H9 (cell line): ENCODE results near the gene HSPA2. TPM values are rescaled to one million over a fixed set of nuclear protein-coding genes. Genes with fewer than 3 reads are reported as not detected.

ENCODE experiments used
- DNase-seq: peaks from one replicate; pipeline ENCODE4 v3.0.0-alpha.2; 2017
- H2AFZ ChIP-seq: one replicate; pipeline ENCODE4 v1.6.1; 2013; ENCODE audit warnings: mild to moderate bottlenecking, low read length, control low read depth, moderate library complexity
- H2AK5ac ChIP-seq: 2 replicates; pipeline ENCODE4 v1.6.1; 2013; ENCODE audit warnings: low read length, control low read depth, mixed read lengths; ENCODE audit not compliant: insufficient read length
- H2BK120ac ChIP-seq: one replicate; pipeline ENCODE4 v1.6.1; 2013; ENCODE audit warnings: low read depth, mild to moderate bottlenecking, low read length, control low read depth, inconsistent platforms; ENCODE audit not compliant: poor library complexity, severe bottlenecking
- H2BK12ac ChIP-seq: 2 replicates; pipeline ENCODE4 v1.6.1; 2013; ENCODE audit warnings: low read length, control low read depth, mixed read lengths, low read depth; ENCODE audit not compliant: insufficient read length
- H2BK15ac ChIP-seq: 2 replicates; pipeline ENCODE4 v1.6.1; 2013; ENCODE audit warnings: low read depth, low read length, control low read depth
- H2BK20ac ChIP-seq: one replicate; pipeline ENCODE4 v1.6.1; 2013; ENCODE audit warnings: low read depth, mild to moderate bottlenecking, low read length, control low read depth, inconsistent platforms; ENCODE audit not compliant: poor library complexity, severe bottlenecking
- H2BK5ac ChIP-seq: 2 replicates; pipeline ENCODE4 v1.6.1; 2013; ENCODE audit warnings: low read length, control low read depth, mixed read lengths; ENCODE audit not compliant: insufficient read length
- H3K14ac ChIP-seq: 2 replicates; pipeline ENCODE4 v1.6.1; 2013; ENCODE audit warnings: low read length, control low read depth; ENCODE audit not compliant: insufficient read depth
- H3K18ac ChIP-seq: 2 replicates; pipeline ENCODE4 v1.6.1; 2013; ENCODE audit warnings: low read depth, mild to moderate bottlenecking, mixed read lengths, low read length, control low read depth; ENCODE audit not compliant: insufficient read length
- H3K23ac ChIP-seq: 2 replicates; pipeline ENCODE4 v1.6.1; 2013; ENCODE audit warnings: low read length, control low read depth, mixed read lengths, low read depth; ENCODE audit not compliant: insufficient read length
- H3K23me2 ChIP-seq: 2 replicates; pipeline ENCODE4 v1.6.1; 2013; ENCODE audit warnings: low read depth, mild to moderate bottlenecking, mixed read lengths, low read length, control low read depth; ENCODE audit not compliant: insufficient read length, poor library complexity, severe bottlenecking
- H3K27ac ChIP-seq: 2 replicates; pipeline ENCODE4 v1.5.1; 2013; ENCODE audit warnings: low read length, control low read depth, mixed read lengths, low read depth; ENCODE audit not compliant: insufficient read length
- H3K27me3 ChIP-seq: 2 replicates; pipeline ENCODE4 v1.6.1; 2013; ENCODE audit warnings: low read length, control low read depth, inconsistent platforms; ENCODE audit not compliant: insufficient read depth
- H3K4ac ChIP-seq: 2 replicates; pipeline ENCODE4 v1.6.1; 2013; ENCODE audit warnings: low read depth, mild to moderate bottlenecking, control low read depth, inconsistent platforms, low read length, moderate library complexity
- H3K4me1 ChIP-seq: 2 replicates; pipeline ENCODE4 v1.6.1; 2013; ENCODE audit warnings: low read length, control low read depth, inconsistent platforms; ENCODE audit not compliant: insufficient read depth
- H3K4me2 ChIP-seq: 2 replicates; pipeline ENCODE4 v1.6.1; 2013; ENCODE audit warnings: low read length, control low read depth, mixed read lengths; ENCODE audit not compliant: insufficient read length, insufficient read depth
- H3K56ac ChIP-seq: 2 replicates; pipeline ENCODE4 v1.6.1; 2013; ENCODE audit warnings: low read depth, mild to moderate bottlenecking, mixed read lengths, low read length, control low read depth; ENCODE audit not compliant: insufficient read length
- H3K79me1 ChIP-seq: 2 replicates; pipeline ENCODE4 v1.6.1; 2013; ENCODE audit warnings: low read depth, mild to moderate bottlenecking, moderate library complexity, low read length, control low read depth, inconsistent platforms; ENCODE audit not compliant: insufficient read depth, poor library complexity, severe bottlenecking
- H3K79me2 ChIP-seq: 2 replicates; pipeline ENCODE4 v1.6.1; 2013; ENCODE audit warnings: low read length, control low read depth, inconsistent platforms; ENCODE audit not compliant: insufficient read depth
- H3K9ac ChIP-seq: 2 replicates; pipeline ENCODE4 v1.6.1; 2013; ENCODE audit warnings: low read length, control low read depth, mixed read lengths; ENCODE audit not compliant: insufficient read length; ENCODE audit errors: extremely low read depth
- H3K9me3 ChIP-seq: one replicate; pipeline ENCODE4 v1.6.1; 2013; ENCODE audit warnings: low read depth, low read length, inconsistent platforms; ENCODE audit not compliant: control insufficient read depth
- H3T11ph ChIP-seq: one replicate; pipeline ENCODE4 v1.6.1; 2013; ENCODE audit warnings: mild to moderate bottlenecking, low read length, control low read depth, inconsistent platforms
- H4K20me1 ChIP-seq: one replicate; pipeline ENCODE4 v1.6.1; 2013; ENCODE audit not compliant: control insufficient read depth, insufficient read length, insufficient read depth
- H4K5ac ChIP-seq: 2 replicates; pipeline ENCODE4 v1.6.1; 2013; ENCODE audit warnings: low read depth, mild to moderate bottlenecking, mixed read lengths, low read length, control low read depth; ENCODE audit not compliant: insufficient read length
- H4K8ac ChIP-seq: replicated peaks from 2 replicates; pipeline ENCODE4 v1.6.1; 2013; ENCODE audit warnings: low read length, control low read depth, mixed read lengths, low read depth; ENCODE audit not compliant: insufficient read length
- H4K91ac ChIP-seq: 2 replicates; pipeline ENCODE4 v1.6.1; 2013; ENCODE audit warnings: low read depth, mild to moderate bottlenecking, moderate library complexity, mixed read lengths, low read length, control low read depth; ENCODE audit not compliant: insufficient read length
- H3K27ac Mint-ChIP-seq, 3 experiments: 2 replicates in 2 of 3; 3 replicates in 1 of 3; pipeline ENCODE4 v1.8.0; 2020 to 2021; ENCODE audit warnings: mixed read lengths in 3 of 3, mild to moderate bottlenecking in 1 of 3, moderate library complexity in 1 of 3
- H3K27me3 Mint-ChIP-seq: 2 replicates; pipeline ENCODE4 v1.8.0; 2021; ENCODE audit warnings: low read depth, mild to moderate bottlenecking, moderate library complexity, mixed read lengths
- H3K36me3 Mint-ChIP-seq, 3 experiments: 2 replicates in 2 of 3; 3 replicates in 1 of 3; pipeline ENCODE4 v1.8.0; 2020 to 2021; ENCODE audit warnings: low read depth in 3 of 3, mixed read lengths in 3 of 3; ENCODE audit not compliant: insufficient read depth in 1 of 3
- H3K4me1 Mint-ChIP-seq, 2 experiments: 2 replicates each; pipeline ENCODE4 v1.8.0; 2020; ENCODE audit warnings: mixed read lengths in 2 of 2
- H3K4me3 Mint-ChIP-seq, 2 experiments: 2 replicates in 1 of 2; 3 replicates in 1 of 2; pipeline ENCODE4 v1.8.0; 2020 to 2021; ENCODE audit warnings: mild to moderate bottlenecking in 2 of 2, mixed read lengths in 2 of 2, moderate library complexity in 1 of 2
- H3K9me3 Mint-ChIP-seq, 2 experiments: 2 replicates in 1 of 2; 3 replicates in 1 of 2; pipeline ENCODE4 v1.8.0; 2020; ENCODE audit warnings: mild to moderate bottlenecking in 2 of 2, mixed read lengths in 2 of 2, moderate library complexity in 1 of 2
- WGBS: extraction: QIAGEN DNeasy Blood & Tissue Kit; methylation state at CpG from one replicate; pipeline ENCODE4 v1.1.7; 2013; ENCODE audit warnings: missing lambda C conversion rate, low lambda C conversion rate, mixed read lengths; ENCODE audit not compliant: insufficient read length; ENCODE audit errors: extremely low coverage; 5-methylcytosine and 5-hydroxymethylcytosine counted together
- total RNA-seq: library from RNA; stranded (reverse); gene quantifications from 2 replicates; pipeline ENCODE4 v1.2.1, GENCODE V29; 2021
- TF ChIP-seq, protein P1 (sequence below): fragments of 200-600 bp; sonication (generic); conservative IDR thresholded peaks from 3 replicates; pipeline ENCODE4 v1.8.0; 2021; ENCODE audit warnings: antibody characterized with exemption, mild to moderate bottlenecking

Gene HSPA2
- total RNA-seq, 1 experiment from 2014 or later = 25.8 TPM

DNA sequence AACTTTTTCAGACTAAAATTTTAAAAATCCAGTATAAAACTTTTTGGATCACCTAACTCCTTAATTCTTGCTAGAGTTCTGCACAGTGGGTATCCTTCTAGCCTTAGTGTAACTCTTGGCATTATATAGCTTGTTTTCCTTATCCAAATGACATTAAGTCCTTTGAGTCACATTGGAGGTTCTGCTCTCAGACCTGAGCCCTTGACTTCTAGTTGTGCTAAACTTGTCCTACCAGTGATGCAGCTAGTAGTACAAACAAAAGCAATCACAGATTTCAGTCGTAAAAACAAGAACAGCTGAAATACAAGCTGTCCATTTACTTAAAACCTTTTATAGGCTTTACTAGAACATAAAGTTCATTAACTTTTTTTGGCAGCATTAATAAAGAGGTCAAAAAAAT, 25.5 kb upstream of the HSPA2 start:
- Histone ChIP-seq H4K5ac (no peak overlapping the region), H2AK5ac (no peak overlapping the region), H2BK20ac (no peak overlapping the region), H3K9ac (no peak overlapping the region), H3K27me3 (no peaks in the 10 kb centered on the region), H3T11ph (no peak overlapping the region), H3K56ac (no peak overlapping the region), H3K23me2 (no peaks in the 10 kb centered on the region), H3K9me3 (no peaks in the 10 kb centered on the region), H3K79me1 (no peaks in the 10 kb centered on the region), H2BK5ac (no peak overlapping the region), H3K4me2 (no peak overlapping the region), H3K18ac (no peak overlapping the region), H4K91ac (no peak overlapping the region), H3K14ac (no peak overlapping the region), H3K23ac (no peak overlapping the region), H4K8ac (no peak overlapping the region), H3K4ac (no peak overlapping the region), H4K20me1 (no peaks in the 10 kb centered on the region), H2BK12ac (no peak overlapping the region), H2BK120ac (no peak overlapping the region), H3K27ac (no peak overlapping the region), H3K79me2 (peaks cover 20% of the 10 kb centered on the region; the same call in 1 of the 2 replicates), H3K4me1 (no peaks in the 10 kb centered on the region), H2AFZ (no peak overlapping the region), H2BK15ac (no peak overlapping the region)
- no peak overlapping the region for H3K4me3 Mint-ChIP-seq
- H3K27ac Mint-ChIP-seq = no peak overlapping the region
- TF ChIP-seq, protein P1, sequence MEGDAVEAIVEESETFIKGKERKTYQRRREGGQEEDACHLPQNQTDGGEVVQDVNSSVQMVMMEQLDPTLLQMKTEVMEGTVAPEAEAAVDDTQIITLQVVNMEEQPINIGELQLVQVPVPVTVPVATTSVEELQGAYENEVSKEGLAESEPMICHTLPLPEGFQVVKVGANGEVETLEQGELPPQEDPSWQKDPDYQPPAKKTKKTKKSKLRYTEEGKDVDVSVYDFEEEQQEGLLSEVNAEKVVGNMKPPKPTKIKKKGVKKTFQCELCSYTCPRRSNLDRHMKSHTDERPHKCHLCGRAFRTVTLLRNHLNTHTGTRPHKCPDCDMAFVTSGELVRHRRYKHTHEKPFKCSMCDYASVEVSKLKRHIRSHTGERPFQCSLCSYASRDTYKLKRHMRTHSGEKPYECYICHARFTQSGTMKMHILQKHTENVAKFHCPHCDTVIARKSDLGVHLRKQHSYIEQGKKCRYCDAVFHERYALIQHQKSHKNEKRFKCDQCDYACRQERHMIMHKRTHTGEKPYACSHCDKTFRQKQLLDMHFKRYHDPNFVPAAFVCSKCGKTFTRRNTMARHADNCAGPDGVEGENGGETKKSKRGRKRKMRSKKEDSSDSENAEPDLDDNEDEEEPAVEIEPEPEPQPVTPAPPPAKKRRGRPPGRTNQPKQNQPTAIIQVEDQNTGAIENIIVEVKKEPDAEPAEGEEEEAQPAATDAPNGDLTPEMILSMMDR = no peak
- H3K27me3 Mint-ChIP-seq = no peaks in the 10 kb centered on the region
- H3K9me3 Mint-ChIP-seq = no peaks in the 10 kb centered on the region
- DNase-seq = no peak
- H3K4me1 Mint-ChIP-seq = peaks cover 13% of the 10 kb centered on the region in 2 experiments
- WGBS = no CpG with 5 or more reads among the region's 1 CpG
- no peaks in the 10 kb centered on the region for H3K36me3 Mint-ChIP-seq
